ENCODE results near the gene ARL9.

The ARL9 gene, protein sequence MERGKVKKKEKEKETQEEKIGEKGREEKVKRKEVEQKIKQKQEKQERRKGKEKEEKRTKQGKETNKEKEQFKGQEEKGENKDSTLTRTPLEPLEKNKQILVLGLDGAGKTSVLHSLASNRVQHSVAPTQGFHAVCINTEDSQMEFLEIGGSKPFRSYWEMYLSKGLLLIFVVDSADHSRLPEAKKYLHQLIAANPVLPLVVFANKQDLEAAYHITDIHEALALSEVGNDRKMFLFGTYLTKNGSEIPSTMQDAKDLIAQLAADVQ

DNA sequence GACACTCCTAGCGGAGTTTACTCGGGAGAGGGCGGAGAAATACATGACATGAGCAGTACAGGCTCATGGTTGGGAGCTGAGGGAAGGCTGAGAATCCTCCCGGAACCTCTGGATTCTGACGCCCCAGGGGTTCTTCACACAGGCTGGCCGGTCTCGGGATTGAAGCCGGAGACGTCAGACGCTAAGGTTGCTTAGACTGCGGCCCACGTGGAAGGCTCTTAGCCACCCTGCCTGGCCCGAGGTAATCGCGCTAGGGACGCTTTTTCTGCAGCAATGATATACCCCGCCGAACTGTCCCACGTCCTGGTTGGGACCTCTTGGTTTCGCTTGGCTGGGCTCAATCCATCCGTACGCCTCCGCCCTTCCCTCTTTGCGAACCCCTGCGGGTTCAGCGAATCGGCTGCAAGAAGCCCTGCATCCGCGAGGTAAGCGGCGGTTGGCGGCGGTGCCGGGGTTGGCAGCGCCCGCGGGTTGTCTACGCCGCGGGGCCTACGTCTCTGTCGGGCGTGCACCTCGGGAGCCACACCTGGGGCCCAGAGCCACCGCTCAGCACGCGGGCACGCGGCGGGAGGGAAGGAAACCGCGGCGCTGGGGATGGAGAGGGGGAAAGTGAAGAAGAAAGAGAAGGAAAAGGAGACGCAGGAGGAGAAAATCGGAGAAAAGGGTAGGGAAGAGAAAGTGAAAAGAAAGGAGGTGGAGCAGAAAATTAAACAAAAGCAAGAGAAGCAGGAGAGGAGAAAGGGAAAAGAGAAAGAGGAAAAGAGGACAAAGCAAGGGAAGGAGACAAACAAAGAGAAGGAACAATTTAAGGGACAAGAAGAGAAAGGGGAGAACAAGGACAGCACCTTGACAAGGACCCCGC is at the start of gene ARL9:
TSS of gene ARL9 (plus strand) at position 523 of the 862 bp plus-strand sequence. CDS start at position 595, 72 bp downstream.
- DNase-seq (ENCODE audit: low read depth in 2 of 2) = peak; percentile 21 to 29

DNA sequence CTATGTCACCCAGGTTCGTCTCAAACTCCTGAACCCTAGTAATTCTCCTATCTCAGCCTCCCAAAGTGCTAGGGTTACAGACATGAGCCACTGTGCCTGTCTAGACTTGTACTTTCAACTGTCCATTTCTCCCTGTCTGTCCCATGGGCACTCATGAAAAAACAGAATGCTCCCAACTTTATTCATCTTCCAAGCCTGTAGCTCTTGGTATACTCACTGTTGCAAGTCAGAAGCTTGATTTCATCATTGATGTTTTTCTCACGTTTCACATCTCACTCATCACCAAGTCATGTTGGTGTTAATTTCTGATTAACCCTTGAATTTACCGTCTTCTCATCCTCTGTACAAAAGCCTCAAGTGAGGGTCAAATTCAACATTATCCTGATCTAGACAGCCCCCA is 45.5 kb upstream of the ARL9 start:
- DNase-seq (ENCODE audit: low read depth in 2 of 2) = no peak

DNA sequence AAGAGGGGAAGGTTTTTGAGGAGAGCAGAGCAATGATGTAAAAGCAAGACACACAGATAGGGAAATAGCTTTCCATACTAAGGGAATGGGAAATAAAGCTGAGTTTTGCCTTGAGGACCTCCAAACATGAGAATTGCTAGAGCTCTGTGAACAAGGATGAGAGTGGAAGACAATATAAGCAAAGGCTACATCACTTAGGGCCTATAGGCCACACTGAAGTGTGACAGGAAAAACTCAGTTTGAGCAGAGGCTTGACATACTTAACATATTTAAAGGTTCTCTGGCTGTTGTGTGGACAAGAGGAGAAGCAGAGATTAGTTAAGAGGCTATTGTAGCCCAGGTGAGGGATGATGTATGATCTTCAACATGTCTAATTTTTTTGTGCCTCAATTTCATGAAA is 43.4 kb upstream of the ARL9 start:
- DNase-seq (ENCODE audit: low read depth in 2 of 2) = no peak

DNA sequence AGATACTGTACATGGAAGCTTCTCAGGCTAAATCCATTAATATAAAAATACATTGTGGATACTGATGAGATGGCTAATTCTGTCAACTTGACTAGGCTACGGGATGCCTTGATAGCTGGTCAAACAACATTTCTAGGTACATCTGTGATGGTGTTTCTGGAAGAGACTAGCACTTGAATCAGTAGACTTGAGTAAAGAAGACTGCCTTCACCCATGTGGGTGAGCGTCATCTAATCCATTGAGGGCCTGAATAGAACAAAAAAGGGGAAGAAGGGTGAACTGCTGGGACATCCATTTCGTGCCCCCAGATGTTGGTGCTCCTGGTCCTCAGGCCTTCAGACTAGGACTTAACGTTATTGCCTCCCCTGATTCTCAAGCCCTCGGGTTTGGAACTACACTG is 41.9 kb upstream of the ARL9 start:
- DNase-seq (ENCODE audit: low read depth in 2 of 2) = no peak

DNA sequence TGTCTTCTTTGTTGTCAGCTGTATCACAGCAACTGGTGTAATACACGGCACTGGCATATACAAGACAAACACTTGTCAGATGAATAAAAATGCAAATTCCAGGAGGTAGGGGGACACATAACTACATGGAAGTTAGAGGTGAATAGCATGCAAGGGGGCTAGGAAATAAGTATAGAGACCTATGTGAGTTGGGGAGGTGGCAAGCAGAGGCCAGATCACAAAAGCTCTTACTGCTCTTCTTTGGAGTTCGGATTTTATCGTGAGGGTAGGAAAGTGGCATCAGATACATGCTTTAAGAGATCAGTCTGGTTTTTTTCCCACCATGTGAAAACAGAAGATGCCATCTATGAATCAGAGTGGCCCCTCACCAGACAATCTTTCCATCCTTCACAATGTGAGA is 41.0 kb upstream of the ARL9 start:
- no peak for DNase-seq (ENCODE audit: low read depth in 2 of 2)

DNA sequence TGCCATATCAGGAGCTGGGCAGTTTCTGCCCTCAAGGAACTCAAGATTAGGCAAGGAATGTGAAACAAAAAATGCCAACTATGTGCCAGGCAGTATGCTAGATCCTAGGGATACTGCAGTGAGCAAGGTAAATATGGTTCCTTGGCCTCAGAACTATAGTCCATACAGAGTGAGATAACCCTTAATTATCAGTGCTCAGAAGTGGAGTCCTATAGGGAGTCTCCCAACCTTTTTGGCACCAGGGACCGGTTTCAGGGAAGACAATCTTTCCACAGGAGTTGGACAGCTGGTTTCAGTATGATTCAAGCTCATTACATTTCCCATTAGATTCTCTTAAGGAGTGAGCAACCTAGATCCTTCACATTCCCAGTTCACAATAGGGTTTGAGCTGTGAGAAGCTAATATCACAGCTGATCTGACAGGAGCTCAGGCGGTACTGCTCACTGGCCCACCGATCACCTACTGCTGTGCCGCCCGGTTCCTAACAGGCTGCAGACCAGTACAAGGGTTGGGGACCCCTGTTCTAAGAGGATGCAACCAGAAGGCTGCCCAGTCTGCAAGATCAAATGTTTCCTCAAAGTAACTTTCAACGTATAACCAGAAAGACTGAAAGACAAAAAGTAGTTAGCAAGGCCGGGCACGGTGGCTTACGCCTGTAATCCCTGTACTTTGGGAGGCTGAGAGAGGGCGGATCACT is 39.8 kb upstream of the ARL9 start:
- DNase-seq (ENCODE audit: low read depth in 2 of 2) = no peak

DNA sequence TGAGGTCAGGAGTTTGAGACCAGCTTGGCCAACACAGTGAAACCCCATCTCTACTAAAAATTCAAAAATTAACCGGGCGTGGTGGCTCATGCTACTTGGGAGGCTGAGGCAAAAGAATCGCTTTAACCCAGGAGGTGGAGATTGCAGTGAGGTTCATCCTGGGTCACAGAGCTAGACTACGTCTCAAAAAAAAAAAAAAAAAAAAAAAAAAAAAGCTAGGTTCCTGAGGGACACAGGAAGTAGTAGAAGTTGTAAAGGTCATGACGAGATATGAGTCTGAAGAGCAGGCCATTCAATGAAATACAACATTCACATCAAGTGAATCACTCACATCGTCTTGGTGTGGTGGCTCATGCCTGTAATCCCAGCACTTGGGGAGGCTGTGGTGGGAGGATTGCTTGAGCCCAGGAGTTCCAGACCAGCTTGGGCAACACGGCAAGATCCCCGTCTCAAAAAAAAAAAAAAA is 39.3 kb upstream of the ARL9 start:
- DNase-seq (ENCODE audit: low read depth in 2 of 2) = peak; percentile 31 to 33

DNA sequence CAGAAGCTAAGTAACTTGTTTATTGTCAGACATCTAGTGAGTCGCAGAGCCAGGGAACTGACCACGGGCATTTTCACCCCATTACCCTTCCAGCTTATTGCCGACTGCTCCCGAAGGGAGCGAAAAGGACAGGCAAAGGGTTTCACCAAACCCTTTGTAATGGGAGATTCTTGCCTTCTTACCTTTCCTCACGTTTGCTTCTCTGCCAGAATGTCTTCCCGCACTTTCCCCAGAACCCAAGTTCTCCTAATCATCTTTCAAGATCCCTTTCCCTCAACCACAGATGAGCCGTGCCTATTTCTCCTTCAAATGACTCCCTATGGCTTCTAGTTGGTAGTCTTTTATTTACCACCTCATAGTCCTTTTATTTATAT is 38.7 kb upstream of the ARL9 start:
- no peak for DNase-seq (ENCODE audit: low read depth in 2 of 2)

DNA sequence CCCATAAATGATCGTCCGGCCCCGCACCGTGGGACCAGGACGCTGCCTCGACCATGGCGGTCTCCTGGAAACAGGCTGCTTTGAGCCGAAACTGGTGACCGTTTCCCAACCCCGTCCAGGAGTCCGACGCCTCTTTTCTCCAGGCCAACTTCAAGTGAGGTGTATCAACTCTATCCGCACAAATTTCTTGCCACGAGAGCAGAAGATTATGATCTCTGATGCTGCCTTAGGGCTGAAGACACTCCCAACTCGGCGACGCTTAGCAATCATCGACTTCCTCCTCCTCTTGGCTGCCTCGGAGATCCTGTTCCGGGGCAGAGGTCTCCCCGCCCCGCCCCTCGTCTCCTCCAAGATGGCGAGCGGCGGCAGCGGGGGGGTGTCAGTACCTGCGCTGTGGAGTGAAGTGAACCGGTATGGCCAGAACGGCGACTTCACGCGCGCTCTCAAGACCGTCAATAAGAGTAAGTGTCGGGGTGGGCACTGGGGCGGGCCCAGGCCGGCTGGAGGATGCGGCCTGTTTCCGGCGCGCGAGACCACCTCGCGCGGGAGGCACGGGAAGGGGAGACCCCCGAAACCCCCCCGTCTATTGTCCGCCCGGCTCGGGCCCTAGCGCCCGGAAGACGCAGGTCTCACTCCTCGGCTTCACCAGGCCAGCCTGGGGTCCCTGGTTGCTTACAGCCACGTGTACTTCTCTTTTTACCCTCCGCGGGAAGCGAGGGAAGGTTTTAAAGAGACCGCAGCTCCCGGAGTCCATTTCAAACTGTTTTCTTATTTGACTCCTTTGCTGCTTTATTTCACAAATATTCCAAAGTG is 38.1 kb upstream of the ARL9 start, which contains the start of gene SRP72:
TSS of gene SRP72 (plus strand) at position 334 of the 813 bp plus-strand sequence. CDS start at position 353, 19 bp downstream.
- peak; percentile 63 to 67 for DNase-seq (ENCODE audit: low read depth in 2 of 2)

DNA sequence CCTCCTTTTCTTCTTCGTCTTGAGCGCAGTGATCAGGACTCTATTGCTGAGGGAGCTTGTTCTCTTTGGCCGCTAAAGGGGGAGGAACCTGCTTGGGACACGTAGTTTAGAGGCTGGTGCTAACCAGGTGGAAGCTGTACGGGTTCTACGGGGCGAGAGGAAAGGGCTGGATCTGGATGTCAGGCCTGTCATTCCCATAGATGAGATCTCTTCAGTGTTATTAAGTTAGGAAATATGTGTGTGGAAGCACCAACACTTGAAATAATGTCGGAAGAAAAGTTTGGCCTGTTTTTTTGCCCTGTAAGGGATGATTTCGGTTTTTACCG is 37.5 kb upstream of the ARL9 start:
- DNase-seq (ENCODE audit: low read depth in 2 of 2) = no peak

DNA sequence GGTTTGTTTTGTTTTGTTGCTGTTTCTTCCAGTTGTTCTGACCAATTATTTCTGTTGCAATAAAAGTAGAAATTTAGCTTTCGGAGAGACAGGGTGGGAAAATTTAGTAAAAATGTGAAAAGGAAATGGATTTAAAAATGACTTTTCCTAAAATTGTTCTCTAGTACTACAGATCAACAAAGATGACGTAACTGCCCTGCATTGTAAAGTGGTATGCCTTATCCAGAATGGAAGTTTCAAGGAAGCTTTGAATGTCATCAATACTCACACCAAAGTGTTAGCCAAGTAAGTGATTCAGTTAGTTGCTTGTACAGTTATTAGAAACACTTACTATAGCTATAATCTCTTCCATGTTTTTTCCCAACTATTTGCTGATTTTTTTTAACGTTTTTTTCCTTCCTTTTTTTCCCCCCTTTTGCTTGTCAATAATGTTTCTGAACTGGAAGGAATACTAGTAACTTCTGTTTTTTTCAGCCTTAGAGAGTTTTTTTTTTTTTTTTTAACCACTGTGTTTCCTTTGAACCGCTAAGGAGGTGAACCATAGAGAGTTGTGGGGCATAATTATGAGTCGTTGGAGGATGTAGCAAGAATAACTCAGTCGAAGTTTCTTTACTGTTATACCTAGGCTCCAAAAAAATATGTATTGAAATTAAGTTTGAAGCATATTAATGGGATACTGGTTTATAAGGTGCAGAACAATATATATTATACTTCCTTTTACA is 35.9 kb upstream of the ARL9 start:
- DNase-seq (ENCODE audit: low read depth in 2 of 2) = no peak

DNA sequence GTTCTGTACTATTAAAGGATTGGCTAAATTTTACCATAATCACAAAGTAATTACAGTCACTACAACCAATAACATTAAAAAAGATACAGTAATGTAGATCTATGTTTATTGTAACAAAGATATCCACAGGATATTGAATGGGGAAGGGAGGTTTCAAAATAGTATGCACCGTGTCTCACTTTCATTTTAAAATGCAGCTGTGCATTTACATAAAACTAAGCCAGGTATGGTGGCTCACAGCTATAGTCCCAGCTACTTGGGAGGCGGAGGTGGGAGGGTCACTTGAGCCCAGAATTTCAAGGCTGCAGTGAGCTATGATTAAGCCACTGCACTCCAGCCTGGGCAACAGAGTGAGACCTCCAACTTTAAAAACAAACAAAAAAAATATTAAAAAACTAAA is 29.7 kb upstream of the ARL9 start:
- DNase-seq (ENCODE audit: low read depth in 2 of 2) = no peak

DNA sequence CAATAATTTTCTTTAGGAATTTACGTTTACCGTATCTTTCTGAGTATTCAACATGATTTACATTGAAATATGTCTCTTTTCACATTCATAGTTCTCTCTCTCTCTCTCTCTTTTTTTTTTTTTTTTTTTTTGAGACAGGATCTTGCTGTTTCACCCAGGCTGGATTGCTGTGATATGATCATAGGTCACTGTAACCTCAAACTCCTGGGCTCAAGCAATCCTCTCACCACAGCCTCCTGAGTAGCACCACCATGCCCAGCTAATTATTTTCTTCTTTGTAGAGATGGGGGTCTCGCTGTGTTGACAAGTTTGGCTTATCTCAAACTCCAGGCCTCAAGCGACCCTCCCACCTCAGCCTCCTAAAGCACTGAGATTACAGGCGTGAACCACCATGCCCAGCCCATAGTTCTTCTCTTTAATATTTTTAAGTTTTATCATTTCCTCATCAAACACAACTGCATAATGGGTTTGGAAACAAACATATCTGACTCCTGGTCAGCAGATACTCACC is 28.3 kb upstream of the ARL9 start:
- no peak for DNase-seq (ENCODE audit: low read depth in 2 of 2)

DNA sequence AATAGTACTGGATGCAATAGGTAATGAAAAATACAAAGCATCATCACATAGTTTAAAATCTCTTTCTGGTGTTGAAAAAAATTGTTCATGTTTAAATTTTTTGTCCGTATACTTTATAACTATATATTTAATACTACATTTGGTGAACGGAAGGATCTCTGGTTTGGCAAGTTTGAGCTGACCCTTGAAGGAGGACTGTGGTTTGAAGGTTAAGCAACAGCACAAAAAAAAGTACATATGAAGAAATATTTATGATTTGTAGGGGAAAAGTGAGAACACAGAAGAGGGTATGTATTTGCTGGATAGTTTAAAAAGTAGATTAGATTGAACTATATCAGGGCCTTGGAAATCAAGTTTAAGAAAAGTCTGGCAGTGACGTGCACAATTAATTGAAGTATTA is 24.9 kb upstream of the ARL9 start:
- DNase-seq (ENCODE audit: low read depth in 2 of 2) = no peak

DNA sequence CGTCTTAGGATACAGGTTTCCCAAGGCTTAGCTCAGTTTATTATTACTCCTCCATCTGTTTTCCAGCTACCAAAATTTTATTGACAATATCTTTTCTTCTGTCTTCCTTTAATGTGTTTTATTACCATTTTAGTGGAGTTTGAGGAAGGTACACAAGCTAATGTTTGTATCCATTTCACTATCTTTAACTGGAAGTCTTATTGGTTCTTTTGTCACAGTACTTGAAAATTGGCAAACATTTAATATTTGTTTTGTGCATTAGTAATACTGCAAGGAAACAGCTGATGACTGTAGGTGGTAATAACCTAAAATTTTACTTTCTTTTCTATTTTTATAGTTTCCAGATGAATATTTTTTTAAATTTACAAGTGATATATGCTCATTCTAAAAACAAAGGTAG is 9.3 kb upstream of the ARL9 start:
- DNase-seq (ENCODE audit: low read depth in 2 of 2) = no peak

DNA sequence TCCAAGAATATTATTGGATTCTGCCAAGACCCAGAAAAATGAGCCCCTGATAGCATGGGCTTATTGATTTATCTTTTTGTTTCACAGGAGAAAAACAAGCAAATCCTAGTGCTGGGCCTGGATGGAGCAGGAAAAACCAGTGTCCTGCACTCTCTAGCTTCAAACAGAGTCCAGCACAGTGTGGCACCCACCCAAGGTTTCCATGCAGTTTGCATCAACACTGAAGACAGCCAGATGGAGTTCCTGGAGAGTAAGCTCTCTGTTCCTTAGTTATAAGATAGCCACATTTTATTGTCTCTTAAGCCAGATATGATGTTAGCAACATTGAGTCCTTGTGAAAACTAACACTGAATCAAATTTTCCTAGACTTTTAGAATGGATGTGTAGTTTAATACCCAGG is 5.5 kb downstream of the ARL9 start:
- no peak for DNase-seq (ENCODE audit: low read depth in 2 of 2)

DNA sequence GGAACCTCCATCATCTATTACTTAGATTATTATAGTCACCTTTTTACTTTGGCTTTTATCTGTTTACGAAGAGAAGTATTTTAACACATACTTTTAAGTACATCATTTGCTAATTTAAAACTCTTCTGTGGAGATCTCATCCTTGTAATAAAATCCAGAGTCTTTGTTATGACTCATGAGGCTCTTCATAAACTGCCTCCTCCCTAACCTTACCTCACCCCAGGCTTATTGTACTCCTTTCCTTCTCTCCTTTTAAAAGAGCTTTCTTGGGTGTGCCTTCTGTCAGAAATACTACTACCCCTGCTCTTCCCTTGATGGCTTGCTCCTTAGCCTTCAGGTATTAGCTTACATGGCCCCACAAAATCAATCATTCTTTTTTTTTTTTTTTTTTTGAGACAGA is 6.6 kb downstream of the ARL9 start:
- DNase-seq (ENCODE audit: low read depth in 2 of 2) = no peak

DNA sequence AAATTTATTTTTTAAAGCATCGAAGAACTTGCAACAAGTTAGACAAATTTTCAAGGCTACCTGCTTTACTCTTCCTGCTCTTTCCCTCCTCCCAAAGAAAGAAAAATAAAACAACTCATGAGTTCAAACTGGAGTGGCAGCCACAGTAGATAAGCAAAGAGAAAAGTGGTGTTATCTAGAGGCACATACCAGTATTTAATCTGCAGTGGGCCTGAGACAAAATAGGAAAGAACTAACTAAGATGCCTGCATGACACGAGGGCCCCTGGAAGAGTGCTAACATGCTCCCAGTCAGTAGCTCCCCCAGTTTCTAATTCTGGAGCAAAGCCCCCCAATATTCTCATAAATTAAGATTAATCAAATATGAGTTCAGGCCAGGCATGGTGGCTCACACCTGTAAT is 7.9 kb downstream of the ARL9 start:
- DNase-seq (ENCODE audit: low read depth in 2 of 2) = no peak

DNA sequence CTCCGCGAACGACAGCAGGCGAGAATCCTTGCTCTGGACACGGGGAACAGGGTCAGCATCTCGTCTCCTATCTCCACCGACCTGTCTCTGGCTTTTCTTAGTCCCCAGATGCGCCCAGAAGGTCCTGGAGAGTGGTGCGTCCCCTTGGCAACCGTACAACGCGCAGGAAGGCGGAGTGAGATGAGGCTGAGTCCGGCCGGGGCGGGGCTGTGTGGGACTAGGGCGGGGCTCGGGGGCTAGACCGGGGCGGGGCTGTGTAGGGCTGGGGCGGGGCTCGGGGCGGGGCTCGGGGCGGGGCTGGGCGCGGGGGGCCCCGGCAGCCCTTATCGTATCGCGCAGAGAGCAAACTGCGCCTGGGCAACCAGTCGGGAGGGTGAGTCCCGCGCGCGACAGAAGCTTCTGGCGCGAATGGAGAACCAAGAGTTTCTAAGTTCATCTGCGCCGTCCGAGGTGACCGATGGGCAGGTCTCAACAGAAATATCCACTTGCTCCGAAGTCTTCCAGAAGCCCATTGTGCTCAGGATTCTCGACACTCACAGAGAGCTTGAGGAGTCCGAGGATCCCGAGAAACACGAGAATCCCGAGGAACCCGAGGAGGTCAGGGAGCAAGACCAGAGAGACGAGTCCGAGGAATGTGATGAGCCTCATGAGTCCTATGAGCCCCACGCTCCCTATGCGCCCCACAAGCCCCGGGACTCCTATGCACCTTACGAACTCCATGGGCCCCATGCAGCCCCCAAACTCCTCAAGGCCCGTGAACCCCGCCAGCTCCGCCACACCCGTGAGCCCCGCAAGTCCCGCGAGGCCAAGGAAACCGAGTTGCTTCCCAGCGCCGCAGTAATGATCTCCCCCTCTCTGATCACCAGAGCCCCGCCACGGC is 24.9 kb downstream of the ARL9 start:
- DNase-seq (ENCODE audit: low read depth in 2 of 2) = peak in 1 of 2 experiments; percentile 56

Measured in fibroblast of skin of left quadriceps (primary cell).